ENCODE data around the gene TOR1A. TPM values are rescaled to one million over a fixed set of nuclear protein-coding genes. Genes with fewer than 3 reads are reported as not detected.

TOR1A gene
- total and polyA plus RNA-seq, 2 experiments from 2014 or later, result 23.6 to 45.7 TPM

- H2AFZ ChIP-seq, result peak overlapping the region; percentile 80
- no peak for DNase-seq (ENCODE audit: low spot score)
- H3K27ac ChIP-seq (ENCODE audit: low read depth), result no peak overlapping the region
- H3F3A ChIP-seq (replicated peaks; ENCODE audit: low read depth), result no peaks in the 10 kb centered on the region
- no peaks in the 10 kb centered on the region for H4K20me1 ChIP-seq (replicated peaks; ENCODE audit: insufficient read depth)
- no peak overlapping the region for H3K4me3 Mint-ChIP-seq
- H3K4me1 ChIP-seq (ENCODE audit: insufficient read depth), result peaks cover 2% of the 10 kb centered on the region; the same call in 1 of the 2 replicates
- no peaks in the 10 kb centered on the region for H3K27me3 ChIP-seq (ENCODE audit: insufficient read depth)
- H3K36me3 ChIP-seq (ENCODE audit: insufficient read depth), result no peaks in the 10 kb centered on the region
- H3K9me3 Mint-ChIP-seq, result no peaks in the 10 kb centered on the region; the same call in 2 of the 3 replicates
- peaks cover 12% of the 10 kb centered on the region for H3K27me3 Mint-ChIP-seq (ENCODE audit: insufficient read depth, low read depth, poor library complexity)
- H3K4me1 Mint-ChIP-seq, result peaks cover 6% of the 10 kb centered on the region
- H3K9me2 ChIP-seq (ENCODE audit: insufficient read depth), result no peaks in the 10 kb centered on the region
- no peak overlapping the region for H3K27ac Mint-ChIP-seq
- no peak overlapping the region for H3K4me3 ChIP-seq
- H3K36me3 Mint-ChIP-seq (ENCODE audit: low read depth), result no peaks in the 10 kb centered on the region
- TF ChIP-seq JUNB (IDR thresholded peaks at IDR 0.05; ENCODE audit: unreplicated experiment) (no peak), CREB1 (CRISPR knock-in tag; IDR thresholded peaks at IDR 0.05; ENCODE audit: low read depth) (no peak), POLR2AphosphoS5 (IDR thresholded peaks at IDR 0.05; ENCODE audit: low read depth) (no peak), ZNF462 (CRISPR knock-in tag; IDR thresholded peaks at IDR 0.05) (no peak), EZH2 (IDR thresholded peaks at IDR 0.05; ENCODE audit: low read depth, unreplicated experiment) (no peak), NANOG (IDR thresholded peaks at IDR 0.05; ENCODE audit: borderline replicate concordance) (no peak), STAT1 (IDR thresholded peaks at IDR 0.05; ENCODE audit: unreplicated experiment) (no peak), EZH2phosphoT487 (IDR thresholded peaks at IDR 0.05; ENCODE audit: unreplicated experiment) (no peak), ZNF331 (CRISPR knock-in tag; IDR thresholded peaks at IDR 0.05; ENCODE audit: low read depth) (no peak), ETS1 (IDR thresholded peaks at IDR 0.05) (no peak), ZNF114 (CRISPR knock-in tag; IDR thresholded peaks at IDR 0.05) (no peak)
- TF ChIP-seq, protein P1, sequence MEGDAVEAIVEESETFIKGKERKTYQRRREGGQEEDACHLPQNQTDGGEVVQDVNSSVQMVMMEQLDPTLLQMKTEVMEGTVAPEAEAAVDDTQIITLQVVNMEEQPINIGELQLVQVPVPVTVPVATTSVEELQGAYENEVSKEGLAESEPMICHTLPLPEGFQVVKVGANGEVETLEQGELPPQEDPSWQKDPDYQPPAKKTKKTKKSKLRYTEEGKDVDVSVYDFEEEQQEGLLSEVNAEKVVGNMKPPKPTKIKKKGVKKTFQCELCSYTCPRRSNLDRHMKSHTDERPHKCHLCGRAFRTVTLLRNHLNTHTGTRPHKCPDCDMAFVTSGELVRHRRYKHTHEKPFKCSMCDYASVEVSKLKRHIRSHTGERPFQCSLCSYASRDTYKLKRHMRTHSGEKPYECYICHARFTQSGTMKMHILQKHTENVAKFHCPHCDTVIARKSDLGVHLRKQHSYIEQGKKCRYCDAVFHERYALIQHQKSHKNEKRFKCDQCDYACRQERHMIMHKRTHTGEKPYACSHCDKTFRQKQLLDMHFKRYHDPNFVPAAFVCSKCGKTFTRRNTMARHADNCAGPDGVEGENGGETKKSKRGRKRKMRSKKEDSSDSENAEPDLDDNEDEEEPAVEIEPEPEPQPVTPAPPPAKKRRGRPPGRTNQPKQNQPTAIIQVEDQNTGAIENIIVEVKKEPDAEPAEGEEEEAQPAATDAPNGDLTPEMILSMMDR (conservative IDR thresholded peaks at IDR 0.05; ENCODE audit: low read depth in 2 of 2), result no peak
- TF ChIP-seq, protein P2, sequence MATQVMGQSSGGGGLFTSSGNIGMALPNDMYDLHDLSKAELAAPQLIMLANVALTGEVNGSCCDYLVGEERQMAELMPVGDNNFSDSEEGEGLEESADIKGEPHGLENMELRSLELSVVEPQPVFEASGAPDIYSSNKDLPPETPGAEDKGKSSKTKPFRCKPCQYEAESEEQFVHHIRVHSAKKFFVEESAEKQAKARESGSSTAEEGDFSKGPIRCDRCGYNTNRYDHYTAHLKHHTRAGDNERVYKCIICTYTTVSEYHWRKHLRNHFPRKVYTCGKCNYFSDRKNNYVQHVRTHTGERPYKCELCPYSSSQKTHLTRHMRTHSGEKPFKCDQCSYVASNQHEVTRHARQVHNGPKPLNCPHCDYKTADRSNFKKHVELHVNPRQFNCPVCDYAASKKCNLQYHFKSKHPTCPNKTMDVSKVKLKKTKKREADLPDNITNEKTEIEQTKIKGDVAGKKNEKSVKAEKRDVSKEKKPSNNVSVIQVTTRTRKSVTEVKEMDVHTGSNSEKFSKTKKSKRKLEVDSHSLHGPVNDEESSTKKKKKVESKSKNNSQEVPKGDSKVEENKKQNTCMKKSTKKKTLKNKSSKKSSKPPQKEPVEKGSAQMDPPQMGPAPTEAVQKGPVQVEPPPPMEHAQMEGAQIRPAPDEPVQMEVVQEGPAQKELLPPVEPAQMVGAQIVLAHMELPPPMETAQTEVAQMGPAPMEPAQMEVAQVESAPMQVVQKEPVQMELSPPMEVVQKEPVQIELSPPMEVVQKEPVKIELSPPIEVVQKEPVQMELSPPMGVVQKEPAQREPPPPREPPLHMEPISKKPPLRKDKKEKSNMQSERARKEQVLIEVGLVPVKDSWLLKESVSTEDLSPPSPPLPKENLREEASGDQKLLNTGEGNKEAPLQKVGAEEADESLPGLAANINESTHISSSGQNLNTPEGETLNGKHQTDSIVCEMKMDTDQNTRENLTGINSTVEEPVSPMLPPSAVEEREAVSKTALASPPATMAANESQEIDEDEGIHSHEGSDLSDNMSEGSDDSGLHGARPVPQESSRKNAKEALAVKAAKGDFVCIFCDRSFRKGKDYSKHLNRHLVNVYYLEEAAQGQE (IDR thresholded peaks at IDR 0.05; ENCODE audit: unreplicated experiment), result no peak
- no peak for ATAC-seq
- H3K79me2 ChIP-seq (replicated peaks; ENCODE audit: insufficient read depth), result no peaks in the 10 kb centered on the region
- H3K4me2 ChIP-seq, result no peak overlapping the region
Observed at GRCh38 chr9:129777769-129778130, 46.2 kb downstream of the TOR1A start.

All from GM23338 (cell line).